Parietal lobe (tissue), 1 donor: ENCODE data around the gene RPL22L1. TPM values are rescaled to one million over a fixed set of nuclear protein-coding genes. Genes with fewer than 3 reads are reported as not detected.

Source experiments
- total RNA-seq: library from RNA; depleted of rRNA; stranded (reverse); fragments of >200 nt; gene quantifications from one replicate; pipeline ENCODE4 v1.2.3, GENCODE V29; 2014

Gene RPL22L1
- 14.7 TPM for total RNA-seq

GRCh38 chr3:170869645-170870593, at the start of gene RPL22L1:
TSS of gene RPL22L1 (minus strand) at chr3:170870195. CDS start at chr3:170870167, 28 bp downstream.

GRCh38 chr3:170908235-170909116, 38.5 kb upstream of the RPL22L1 start, which contains the start of gene EIF5A2:
TSS of gene EIF5A2 (minus strand) at chr3:170908637. CDS start at chr3:170907806, 831 bp downstream.

Other genes starting within 250 kb of the RPL22L1 start
- gene EIF5A2, start 38.4 kb upstream of the RPL22L1 start, total RNA-seq = 5.9 TPM
- gene SLC2A2, start 156.5 kb upstream of the RPL22L1 start, total RNA-seq = not detected